HepG2 (cell line): ENCODE measurements around the gene NFATC2. TPM values are rescaled to one million over a fixed set of nuclear protein-coding genes. Genes with fewer than 3 reads are reported as not detected.

Source experiments
- CBFB ChIP-seq: sonication (generic); formaldehyde crosslinking; IDR thresholded peaks from 2 replicates; pipeline ENCODE4 v1.4.0; 2020; ENCODE audit warnings: missing genetic modification reagents
- CBX5 ChIP-seq: sonication (generic); formaldehyde crosslinking; IDR thresholded peaks from 2 replicates; pipeline ENCODE4 v1.4.0; 2020; ENCODE audit warnings: missing genetic modification reagents, borderline replicate concordance
- CC2D1A ChIP-seq: sonication (generic); formaldehyde crosslinking; IDR thresholded peaks from 2 replicates; pipeline ENCODE4 v1.8.1; 2023; ENCODE audit warnings: mild to moderate bottlenecking, missing genetic modification reagents
- DMAP1 ChIP-seq: IDR thresholded peaks from 2 replicates; pipeline ENCODE4 v1.6.1; 2016
- ELF3 ChIP-seq: IDR thresholded peaks from 2 replicates; pipeline ENCODE4 v1.6.1; 2016; ENCODE audit warnings: missing genetic modification reagents, missing compliant biosample characterization
- FOXO1 ChIP-seq: sonication (generic); formaldehyde crosslinking; IDR thresholded peaks from 2 replicates; pipeline ENCODE4 v1.4.0; 2020; ENCODE audit warnings: missing genetic modification reagents
- GATAD1 ChIP-seq: IDR thresholded peaks from 2 replicates; pipeline ENCODE4 v1.6.1; 2016; ENCODE audit warnings: missing genetic modification reagents, missing compliant biosample characterization
- MZF1 ChIP-seq: sonication (generic); formaldehyde crosslinking; IDR thresholded peaks from 2 replicates; pipeline ENCODE4 v1.8.1; 2023; ENCODE audit warnings: mild to moderate bottlenecking, missing genetic modification reagents, borderline replicate concordance
- NR1H2 ChIP-seq: sonication (generic); formaldehyde crosslinking; IDR thresholded peaks from 2 replicates; pipeline ENCODE4 v1.8.1; 2022; ENCODE audit warnings: low read depth, missing genetic modification reagents, borderline replicate concordance
- NR2F1 ChIP-seq, 2 experiments: fragments of 450-650 bp in 1 of 2; formaldehyde crosslinking in 1 of 2; IDR thresholded peaks; 2 replicates each; pipeline versions ENCODE4 v1.5.0 to v1.6.1; 2016 to 2020; ENCODE audit warnings: mild to moderate bottlenecking in 1 of 2, missing compliant biosample characterization in 1 of 2, missing genetic modification reagents in 1 of 2, moderate library complexity in 1 of 2
- PHF20 ChIP-seq: sonication (generic); formaldehyde crosslinking; IDR thresholded peaks from 2 replicates; pipeline ENCODE4 v1.5.0; 2020; ENCODE audit warnings: mild to moderate bottlenecking, missing genetic modification reagents
- PHF8 ChIP-seq: sonication (generic); formaldehyde crosslinking; IDR thresholded peaks from 2 replicates; pipeline ENCODE4 v1.5.0; 2020; ENCODE audit warnings: missing genetic modification reagents
- RAD21 ChIP-seq: fragments of 450-650 bp; formaldehyde crosslinking; IDR thresholded peaks from 2 replicates; pipeline ENCODE4 v1.5.0; 2020; ENCODE audit warnings: mild to moderate bottlenecking
- RFX5 ChIP-seq: IDR thresholded peaks from 2 replicates; pipeline ENCODE4 v1.6.1; 2011; ENCODE audit warnings: low read depth, low read length, improper control_type of control experiment
- SCMH1 ChIP-seq: sonication (generic); formaldehyde crosslinking; IDR thresholded peaks from 2 replicates; pipeline ENCODE4 v1.9.0; 2021; ENCODE audit warnings: missing genetic modification reagents, mild to moderate bottlenecking, borderline replicate concordance
- SMAD9 ChIP-seq: sonication (generic); formaldehyde crosslinking; IDR thresholded peaks from 2 replicates; pipeline ENCODE4 v1.5.1; 2020; ENCODE audit warnings: mild to moderate bottlenecking, missing genetic modification reagents
- SOX6 ChIP-seq, 2 experiments: fragments of 450-650 bp in 1 of 2; sonication (generic) in 1 of 2; formaldehyde crosslinking in 1 of 2; IDR thresholded peaks; 2 replicates each; pipeline versions ENCODE4 v1.4.0 to v1.6.1; 2017 to 2020; ENCODE audit warnings: antibody characterized with exemption in 1 of 2, mild to moderate bottlenecking in 1 of 2, missing genetic modification reagents in 1 of 2
- SRSF4 ChIP-seq: fragments of 200-400 bp; formaldehyde crosslinking; IDR thresholded peaks from one replicate; pipeline ENCODE4 v1.6.1; 2018; ENCODE audit warnings: mild to moderate bottlenecking, low read depth, low read length, moderate library complexity; ENCODE audit not compliant: poor library complexity, severe bottlenecking
- TBP ChIP-seq: sonication (generic); formaldehyde crosslinking; IDR thresholded peaks from 2 replicates; pipeline ENCODE4 v1.5.0; 2020; ENCODE audit warnings: missing genetic modification reagents
- ZIK1 ChIP-seq: sonication (generic); formaldehyde crosslinking; IDR thresholded peaks from 2 replicates; pipeline ENCODE4 v1.5.0; 2020; ENCODE audit warnings: mild to moderate bottlenecking, low read depth, missing genetic modification reagents, borderline replicate concordance
- ZNF296 ChIP-seq: sonication (generic); formaldehyde crosslinking; conservative IDR thresholded peaks from 2 replicates; pipeline ENCODE4 v1.5.0; 2020; ENCODE audit warnings: mild to moderate bottlenecking, missing genetic modification reagents
- ZNF460 ChIP-seq: sonication (generic); formaldehyde crosslinking; IDR thresholded peaks from 2 replicates; pipeline ENCODE4 v1.5.1; 2020; ENCODE audit warnings: missing genetic modification reagents, mild to moderate bottlenecking, borderline replicate concordance
- ZNF674 ChIP-seq: sonication (generic); formaldehyde crosslinking; IDR thresholded peaks from 2 replicates; pipeline ENCODE4 v1.5.0; 2020; ENCODE audit warnings: low read depth, mild to moderate bottlenecking, missing genetic modification reagents
- ZNF747 ChIP-seq: sonication (generic); formaldehyde crosslinking; IDR thresholded peaks from 2 replicates; pipeline ENCODE4 v1.8.1; 2023; ENCODE audit warnings: missing genetic modification reagents, mild to moderate bottlenecking, borderline replicate concordance
- ZNF780A ChIP-seq: sonication (generic); formaldehyde crosslinking; IDR thresholded peaks from 2 replicates; pipeline ENCODE4 v1.8.0; 2022; ENCODE audit warnings: mild to moderate bottlenecking, missing genetic modification reagents, moderate library complexity
- polyA plus RNA-seq, 8 experiments: library from polyadenylated mRNA; depleted of rRNA in 3 of 8; stranded (reverse) in 7 of 8; unstranded in 1 of 8; fragments of >200 nt; fragmentation: Illumina TruSeq in 4 of 8; extraction: Trizol in 4 of 8; gene quantifications; 2 replicates each; pipeline versions ENCODE4 v1.2.1 to v1.2.3, GENCODE V29; 2011 to 2016; ENCODE audit warnings: low read depth in 4 of 8, missing spikeins in 1 of 8, mixed read lengths in 1 of 8; ENCODE audit not compliant: insufficient read depth in 1 of 8
- total RNA-seq, 5 experiments: library from RNA; depleted of rRNA; stranded (reverse); fragments of >200 nt; fragmentation: Illumina TruSeq; extraction: Trizol; gene quantifications; 2 replicates each; pipeline ENCODE4 v1.2.3, GENCODE V29; 2016; ENCODE audit warnings: low read depth in 1 of 5
- TF ChIP-seq, protein P1 (sequence below): sonication (generic); formaldehyde crosslinking; IDR thresholded peaks from 2 replicates; pipeline ENCODE4 v1.5.0; 2020; ENCODE audit warnings: mild to moderate bottlenecking, missing genetic modification reagents
- TF ChIP-seq, protein P2 (sequence below): sonication (generic); formaldehyde crosslinking; IDR thresholded peaks from 2 replicates; pipeline ENCODE4 v1.9.0; 2021; ENCODE audit warnings: missing genetic modification reagents, borderline replicate concordance

NFATC2 gene
- total and polyA plus RNA-seq, 2 of the 13 experiments (the other 11 are each of a cell fraction or from before 2014, with no cell fraction given): 1.9 to 3.3 TPM

DNA sequence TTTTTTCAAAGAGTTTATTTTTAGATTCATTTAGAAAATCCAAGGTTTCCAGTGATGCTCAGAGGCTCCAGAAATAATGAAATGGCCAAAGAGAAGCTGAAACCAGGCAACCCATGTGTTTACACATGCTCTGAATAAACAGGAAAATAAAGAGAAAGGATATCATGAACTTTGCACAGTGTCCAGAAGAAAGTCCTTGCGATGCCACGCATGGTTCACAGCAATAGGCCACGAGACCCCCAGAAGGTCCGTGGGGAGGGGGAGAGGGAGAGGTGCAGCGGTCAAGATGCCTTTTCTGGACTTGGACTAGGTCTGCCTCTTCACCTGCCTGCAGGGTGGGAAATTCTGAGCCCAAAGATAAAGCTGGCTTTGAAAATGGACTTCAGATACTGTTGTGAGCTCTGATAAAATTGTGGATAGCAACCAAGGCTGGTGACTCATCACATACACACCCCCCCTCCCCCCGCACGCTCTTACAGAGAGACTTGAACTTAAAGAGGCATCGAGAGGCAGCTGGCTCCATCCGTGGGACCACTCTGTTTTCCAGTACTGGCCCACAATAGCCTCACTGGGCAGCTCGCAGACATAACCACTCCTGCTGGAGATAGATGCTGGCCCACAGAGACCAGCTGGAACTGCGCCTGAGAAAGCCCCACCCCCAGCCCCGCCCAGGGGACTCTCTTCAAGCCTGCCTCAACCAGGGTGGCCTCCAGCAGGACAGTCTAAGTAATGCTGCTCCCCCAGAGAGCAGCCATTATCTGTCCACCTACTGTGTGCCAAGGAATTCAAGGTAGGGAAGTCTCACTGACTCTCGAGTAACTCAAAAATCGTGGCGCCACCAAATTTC, 21.2 kb upstream of the NFATC2 start (continued):
- TF ChIP-seq ZNF460 (CRISPR knock-in tag): no peak
- no peak for TF ChIP-seq NR1H2
- no peak; the same call in 1 of the 2 replicates for TF ChIP-seq GATAD1
- no peak for TF ChIP-seq SOX6 (IDR thresholded peaks at IDR 0.05)
- TF ChIP-seq SOX6 (CRISPR knock-in tag; IDR thresholded peaks at IDR 0.05): peak; percentile 73
- TF ChIP-seq CBX5 (CRISPR knock-in tag): 0 out of 2 replicates have a peak, but pooled peaks have one; percentile 35
- TF ChIP-seq PHF8 (CRISPR knock-in tag): no peak
- no peak for TF ChIP-seq RAD21 (CRISPR knock-in tag)
- no peak for TF ChIP-seq SRSF4
- TF ChIP-seq DMAP1 (CRISPR knock-in tag): no peak
- TF ChIP-seq MZF1 (CRISPR knock-in tag): no peak
- peak; percentile 49; the same call in 1 of the 2 replicates for TF ChIP-seq ELF3
- TF ChIP-seq ZNF296: no peak
- TF ChIP-seq SMAD9 (CRISPR knock-in tag): no peak
- peak; percentile 23; the same call in 1 of the 2 replicates for TF ChIP-seq FOXO1
- TF ChIP-seq ZIK1 (CRISPR knock-in tag): no peak
- no peak for TF ChIP-seq ZNF747 (CRISPR knock-in tag)
- no peak for TF ChIP-seq ZNF674 (CRISPR knock-in tag)
- TF ChIP-seq CBFB (CRISPR knock-in tag): no peak
- TF ChIP-seq TBP: no peak
- no peak for TF ChIP-seq CC2D1A (CRISPR knock-in tag)
- no peak for TF ChIP-seq NR2F1 (CRISPR knock-in tag; IDR thresholded peaks at IDR 0.05)
- TF ChIP-seq SCMH1: no peak
- TF ChIP-seq RFX5: no peak
- no peak for TF ChIP-seq PHF20 (CRISPR knock-in tag)
- TF ChIP-seq ZNF780A (CRISPR knock-in tag): no peak
- TF ChIP-seq, protein P1, sequence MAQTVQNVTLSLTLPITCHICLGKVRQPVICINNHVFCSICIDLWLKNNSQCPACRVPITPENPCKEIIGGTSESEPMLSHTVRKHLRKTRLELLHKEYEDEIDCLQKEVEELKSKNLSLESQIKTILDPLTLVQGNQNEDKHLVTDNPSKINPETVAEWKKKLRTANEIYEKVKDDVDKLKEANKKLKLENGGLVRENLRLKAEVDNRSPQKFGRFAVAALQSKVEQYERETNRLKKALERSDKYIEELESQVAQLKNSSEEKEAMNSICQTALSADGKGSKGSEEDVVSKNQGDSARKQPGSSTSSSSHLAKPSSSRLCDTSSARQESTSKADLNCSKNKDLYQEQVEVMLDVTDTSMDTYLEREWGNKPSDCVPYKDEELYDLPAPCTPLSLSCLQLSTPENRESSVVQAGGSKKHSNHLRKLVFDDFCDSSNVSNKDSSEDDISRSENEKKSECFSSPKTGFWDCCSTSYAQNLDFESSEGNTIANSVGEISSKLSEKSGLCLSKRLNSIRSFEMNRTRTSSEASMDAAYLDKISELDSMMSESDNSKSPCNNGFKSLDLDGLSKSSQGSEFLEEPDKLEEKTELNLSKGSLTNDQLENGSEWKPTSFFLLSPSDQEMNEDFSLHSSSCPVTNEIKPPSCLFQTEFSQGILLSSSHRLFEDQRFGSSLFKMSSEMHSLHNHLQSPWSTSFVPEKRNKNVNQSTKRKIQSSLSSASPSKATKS (CRISPR knock-in tag): no peak
- TF ChIP-seq, protein P2, sequence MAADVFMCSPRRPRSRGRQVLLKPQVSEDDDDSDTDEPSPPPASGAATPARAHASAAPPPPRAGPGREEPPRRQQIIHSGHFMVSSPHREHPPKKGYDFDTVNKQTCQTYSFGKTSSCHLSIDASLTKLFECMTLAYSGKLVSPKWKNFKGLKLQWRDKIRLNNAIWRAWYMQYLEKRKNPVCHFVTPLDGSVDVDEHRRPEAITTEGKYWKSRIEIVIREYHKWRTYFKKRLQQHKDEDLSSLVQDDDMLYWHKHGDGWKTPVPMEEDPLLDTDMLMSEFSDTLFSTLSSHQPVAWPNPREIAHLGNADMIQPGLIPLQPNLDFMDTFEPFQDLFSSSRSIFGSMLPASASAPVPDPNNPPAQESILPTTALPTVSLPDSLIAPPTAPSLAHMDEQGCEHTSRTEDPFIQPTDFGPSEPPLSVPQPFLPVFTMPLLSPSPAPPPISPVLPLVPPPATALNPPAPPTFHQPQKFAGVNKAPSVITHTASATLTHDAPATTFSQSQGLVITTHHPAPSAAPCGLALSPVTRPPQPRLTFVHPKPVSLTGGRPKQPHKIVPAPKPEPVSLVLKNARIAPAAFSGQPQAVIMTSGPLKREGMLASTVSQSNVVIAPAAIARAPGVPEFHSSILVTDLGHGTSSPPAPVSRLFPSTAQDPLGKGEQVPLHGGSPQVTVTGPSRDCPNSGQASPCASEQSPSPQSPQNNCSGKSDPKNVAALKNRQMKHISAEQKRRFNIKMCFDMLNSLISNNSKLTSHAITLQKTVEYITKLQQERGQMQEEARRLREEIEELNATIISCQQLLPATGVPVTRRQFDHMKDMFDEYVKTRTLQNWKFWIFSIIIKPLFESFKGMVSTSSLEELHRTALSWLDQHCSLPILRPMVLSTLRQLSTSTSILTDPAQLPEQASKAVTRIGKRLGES: no peak
